Measurements from ENCODE around the gene ENAH.

The ENAH gene

GRCh38 chr1:225559902-225560301, 93.0 kb downstream of the ENAH start:
- DNase-seq (ENCODE audit: low spot score): no peak

- DNase-seq (ENCODE audit: low spot score): no peak
Measured at GRCh38 chr1:225559326-225559725, 93.6 kb downstream of the ENAH start.

- no peak for DNase-seq (ENCODE audit: low spot score)
Measured at GRCh38 chr1:225556694-225557093, 96.2 kb downstream of the ENAH start.

- no peak for DNase-seq (ENCODE audit: low spot score)
Measured at GRCh38 chr1:225555821-225556220, 97.1 kb downstream of the ENAH start.

DNA sequence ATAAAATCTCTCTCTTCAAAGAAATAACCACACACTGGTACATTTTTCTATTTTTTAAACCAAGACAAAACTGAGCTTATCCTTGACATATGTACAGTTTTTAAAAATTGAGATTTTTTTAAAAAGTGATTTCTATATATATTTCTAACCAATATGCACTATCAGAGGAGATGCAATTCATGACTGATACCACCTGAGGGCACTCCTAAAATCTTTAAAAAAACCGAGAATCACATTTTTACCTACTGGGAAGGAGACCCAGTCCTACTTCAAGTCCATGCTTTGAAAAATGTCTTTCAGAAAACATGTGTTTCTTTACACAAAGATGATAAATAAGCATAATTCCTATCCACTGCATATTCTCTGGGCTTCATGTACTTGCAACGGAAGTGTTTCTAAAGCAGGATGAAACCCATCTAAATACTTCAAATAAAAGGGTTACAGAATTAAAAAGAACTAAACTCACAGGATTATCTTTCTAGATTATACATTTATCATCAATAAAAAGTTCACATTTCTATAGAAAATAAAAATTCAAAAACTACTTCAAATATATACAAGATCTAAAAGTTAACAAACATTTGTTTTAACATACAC, 98.6 kb downstream of the ENAH start:
- peak; percentile 27 for DNase-seq (ENCODE audit: low spot score)

DNA sequence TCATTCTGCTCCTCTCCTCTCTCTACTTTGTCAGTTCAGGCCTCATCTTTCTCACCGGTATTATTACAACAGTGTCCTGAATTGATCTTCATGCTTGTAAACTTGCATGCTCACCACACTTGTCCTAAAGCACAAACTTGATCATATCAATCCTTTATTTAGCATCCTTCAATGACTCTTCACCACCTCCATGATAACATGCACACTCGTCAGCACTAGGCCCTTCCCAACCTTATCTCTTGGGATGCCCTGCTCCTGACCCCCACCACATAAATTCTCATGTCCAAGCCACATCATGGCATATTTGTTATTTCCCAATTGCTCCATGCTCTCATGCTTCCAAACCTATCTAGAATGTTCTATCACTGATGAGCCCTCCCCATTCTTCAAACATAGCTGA, 103.1 kb downstream of the ENAH start:
- no peak for DNase-seq (ENCODE audit: low spot score)

GRCh38 chr1:225548140-225548857, 104.6 kb downstream of the ENAH start:
- no peak for DNase-seq (ENCODE audit: low spot score)

- no peak for DNase-seq (ENCODE audit: low spot score)
Measured at GRCh38 chr1:225545649-225546048, 107.3 kb downstream of the ENAH start.

GRCh38 chr1:225544924-225545323, 108.0 kb downstream of the ENAH start:
- peak; percentile 24 for DNase-seq (ENCODE audit: low spot score)

GRCh38 chr1:225544263-225544662, 108.7 kb downstream of the ENAH start:
- no peak for DNase-seq (ENCODE audit: low spot score)

GRCh38 chr1:225543350-225543749, 109.6 kb downstream of the ENAH start:
- no peak for DNase-seq (ENCODE audit: low spot score)

DNA sequence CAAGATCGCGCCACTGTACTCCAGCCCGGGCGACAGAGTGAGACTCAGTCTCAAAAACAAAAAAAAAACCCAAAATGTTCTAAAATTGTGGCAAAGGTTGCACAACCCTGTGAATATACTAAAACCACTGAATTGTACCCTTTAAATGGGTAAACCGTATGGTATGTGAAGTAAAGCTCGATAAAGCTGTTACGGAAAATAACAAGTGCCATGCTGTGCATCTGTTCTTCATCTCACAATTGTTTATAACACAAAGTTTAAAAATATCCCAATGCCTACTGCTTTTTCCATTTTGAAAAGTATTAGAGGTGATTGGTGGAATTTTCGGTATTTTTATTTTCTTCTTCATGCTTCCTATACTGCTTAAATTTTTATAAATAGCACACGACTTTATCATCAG, 111.5 kb downstream of the ENAH start:
- no peak for DNase-seq (ENCODE audit: low spot score)

GRCh38 chr1:225539575-225539974, 113.3 kb downstream of the ENAH start:
- DNase-seq (ENCODE audit: low spot score): no peak

GRCh38 chr1:225539069-225539468, 113.9 kb downstream of the ENAH start:
- DNase-seq (ENCODE audit: low spot score): no peak

DNA sequence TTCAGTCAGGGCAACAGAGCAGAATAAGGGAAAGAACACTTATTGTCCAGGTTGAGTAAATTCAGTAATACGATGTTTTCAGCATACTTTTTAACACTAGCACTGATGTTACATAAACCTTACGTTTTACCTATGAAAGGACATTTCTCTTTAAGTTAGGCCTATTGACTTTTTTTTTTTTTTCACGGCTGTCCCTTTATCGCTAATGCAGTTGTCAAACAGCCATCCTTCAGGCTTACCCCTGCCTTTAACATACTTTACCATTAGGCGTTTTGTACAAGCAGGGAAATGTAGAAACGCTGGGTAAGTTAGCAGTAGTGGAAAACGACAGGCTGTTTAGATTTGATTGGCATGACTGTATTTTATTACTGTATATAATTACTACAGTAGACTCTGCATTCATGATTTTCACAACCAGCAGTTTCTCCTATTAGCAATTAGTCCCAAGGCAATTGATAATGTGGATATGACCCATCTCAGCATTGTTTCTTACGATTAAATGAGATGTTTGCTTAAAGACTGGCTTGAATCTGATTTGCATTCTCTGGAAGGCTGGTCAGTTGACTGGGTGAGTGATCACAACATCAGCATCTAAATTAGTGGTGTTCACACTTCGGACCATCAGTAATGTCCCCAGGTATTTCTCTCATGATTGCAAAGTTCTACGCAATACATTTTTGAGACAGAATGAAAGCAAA, 115.2 kb downstream of the ENAH start:
- DNase-seq (ENCODE audit: low spot score): no peak

- no peak for DNase-seq (ENCODE audit: low spot score)
Measured at GRCh38 chr1:225535280-225535679, 117.6 kb downstream of the ENAH start.

DNA sequence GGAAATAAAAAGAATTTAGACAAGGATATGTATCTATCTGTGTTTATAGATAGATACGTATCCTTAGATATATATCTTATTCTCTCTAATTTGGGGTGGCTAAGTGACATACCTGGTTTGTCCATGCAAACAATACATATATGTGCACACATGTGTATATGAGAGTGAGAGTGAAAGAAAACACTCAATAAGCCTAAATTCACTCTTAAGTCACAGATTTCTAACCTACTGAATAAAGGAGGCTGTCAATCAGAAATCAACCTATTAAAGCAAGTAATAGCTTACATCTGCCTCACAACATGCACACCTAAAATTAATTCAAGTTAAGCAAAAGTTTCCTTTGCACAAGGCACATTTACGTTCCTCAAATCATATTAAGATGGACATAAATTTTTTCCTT, 118.2 kb downstream of the ENAH start:
- no peak for DNase-seq (ENCODE audit: low spot score)

DNA sequence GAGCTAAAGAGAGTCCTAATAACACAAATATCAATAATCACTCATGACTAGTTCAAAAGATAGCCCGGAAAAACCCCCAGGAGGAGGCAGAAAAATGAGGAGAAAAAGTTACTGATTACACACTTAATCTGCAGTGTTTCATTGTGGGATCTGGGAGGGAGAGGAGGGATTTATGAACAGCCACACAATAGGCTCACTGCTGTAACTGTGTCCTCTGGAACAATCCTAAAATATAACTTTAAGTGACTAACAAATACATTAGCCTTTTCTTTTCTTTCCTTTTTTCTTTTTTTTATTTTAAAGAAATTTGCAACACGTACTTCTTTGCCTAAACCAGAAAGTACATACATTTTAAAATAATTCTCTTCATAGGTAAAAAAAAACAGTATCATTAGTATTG, 118.8 kb downstream of the ENAH start:
- no peak for DNase-seq (ENCODE audit: low spot score)

- no peak for DNase-seq (ENCODE audit: low spot score)
Measured at GRCh38 chr1:225533238-225533637, 119.7 kb downstream of the ENAH start.

DNA sequence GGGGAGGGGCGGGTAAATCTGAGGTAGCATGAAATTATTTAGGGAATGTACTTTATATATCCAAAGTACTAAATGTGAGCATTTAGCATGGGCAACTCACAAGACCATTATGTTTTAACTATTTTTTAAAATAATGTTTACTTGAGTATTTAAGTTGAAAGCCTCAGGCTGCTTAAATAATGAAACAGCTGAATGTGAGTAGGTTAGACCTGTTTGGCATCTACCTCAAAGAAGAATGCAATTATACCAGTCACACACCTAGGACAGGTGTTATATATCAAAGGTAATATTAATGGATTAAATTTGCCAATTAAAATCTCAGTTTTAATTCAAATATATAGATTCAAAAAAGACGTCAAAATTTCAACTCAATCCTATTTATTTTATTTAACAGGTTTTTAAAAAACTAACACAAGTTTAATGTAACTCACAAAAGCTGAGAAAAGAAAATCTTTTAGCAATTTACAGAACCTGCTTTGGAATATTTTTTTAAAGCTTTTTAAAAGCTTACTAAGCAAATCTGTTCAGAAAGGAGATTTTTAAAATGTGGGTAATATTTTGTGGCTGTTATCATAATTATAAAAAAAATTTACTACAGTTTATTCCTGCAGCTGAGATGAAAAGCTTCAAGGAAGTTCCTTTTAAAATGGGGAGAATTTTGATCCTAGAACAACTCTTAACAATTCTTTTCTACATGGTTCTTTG, 120.5 kb downstream of the ENAH start:
- DNase-seq (ENCODE audit: low spot score): no peak

- DNase-seq (ENCODE audit: low spot score): no peak
Measured at GRCh38 chr1:225529726-225530125, 123.2 kb downstream of the ENAH start.

DNA sequence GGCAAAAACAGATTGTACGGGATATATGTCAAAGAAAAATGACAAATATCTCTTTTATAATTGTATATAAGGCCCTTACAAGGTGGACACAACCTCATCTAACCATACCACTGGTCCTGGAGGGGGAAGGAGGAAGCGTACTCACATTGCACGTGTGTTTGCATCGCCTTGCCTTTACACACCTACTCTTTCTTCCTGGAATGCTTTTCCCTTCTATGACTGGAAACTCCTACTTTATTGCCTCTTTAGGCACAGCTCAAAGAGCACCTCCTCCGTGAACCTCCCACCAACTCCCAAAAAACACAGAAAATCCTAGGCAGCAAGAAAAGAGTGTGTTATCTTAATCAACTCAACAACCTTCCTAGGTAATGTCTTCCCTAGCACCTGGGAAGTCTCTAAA, 125.3 kb downstream of the ENAH start:
- DNase-seq (ENCODE audit: low spot score): no peak

- DNase-seq (ENCODE audit: low spot score): no peak
Measured at GRCh38 chr1:225526878-225527277, 126.0 kb downstream of the ENAH start.
